ENCODE results near the gene HS6ST1. TPM values are rescaled to one million over a fixed set of nuclear protein-coding genes. Genes with fewer than 3 reads are reported as not detected.

Gene HS6ST1
- total and polyA plus RNA-seq, 10 donors: 7.2 to 99.5 (median 57.0) TPM

- TF ChIP-seq CTCF (IDR thresholded peaks at IDR 0.05 in 8 of 11, conservative IDR thresholded peaks at IDR 0.05 in 3 of 11) (no peak), POLR2AphosphoS5 (IDR thresholded peaks at IDR 0.05) (peak in 1 of 3 donors; percentile 13), POLR2A (IDR thresholded peaks at IDR 0.05) (no peak)
- Histone ChIP-seq H3K9me3 (no peaks in the 10 kb centered on the region), H3K4me1 (peaks cover 14 to 86% (median 62%) of the 10 kb centered on the region in 6 donors), H3K36me3 (peaks cover 0 to 27% (median 5%) of the 10 kb centered on the region in 6 donors), H3K4me3 (no peak overlapping the region), H3K27ac (peak overlapping the region in 3 of 8 donors; percentile 38 to 58 (median 40)), H3K27me3 (replicated peaks in 1 of 7) (no peaks in the 10 kb centered on the region)
- intact Hi-C loops (cut with DNase I; ENCODE audit: low total_unique reads): no loop called here
- DNase-seq: peak; percentile 75
- 74 to 90% (median 87%) methylated on average over 10 to 19 of the region's 19 CpGs for WGBS, 5 donors
Measured at GRCh38 chr2:128291844-128292598, 26.6 kb downstream of the HS6ST1 start.

- intact Hi-C loops (cut with DNase I; ENCODE audit: low total_unique reads): no loop called here
- Histone ChIP-seq H3K4me3 (no peak overlapping the region), H3K4me1 (peaks cover 14 to 93% (median 69%) of the 10 kb centered on the region in 6 donors), H3K36me3 (peaks cover 0 to 29% (median 5%) of the 10 kb centered on the region in 6 donors), H3K27ac (peak overlapping the region in 2 of 8 donors; percentile 22 to 58), H3K9me3 (no peaks in the 10 kb centered on the region), H3K27me3 (replicated peaks in 1 of 7) (no peaks in the 10 kb centered on the region)
- peak; percentile 72 for DNase-seq
- 67 to 79% (median 77%) methylated on average over 9 to 13 of the region's 13 CpGs for WGBS, 5 donors
- TF ChIP-seq CTCF (IDR thresholded peaks at IDR 0.05 in 8 of 11, conservative IDR thresholded peaks at IDR 0.05 in 3 of 11): no peak
- TF ChIP-seq POLR2AphosphoS5 (IDR thresholded peaks at IDR 0.05): peak in 2 of 3 donors; percentile 6 to 14
- no peak for TF ChIP-seq POLR2A (IDR thresholded peaks at IDR 0.05)
Measured at GRCh38 chr2:128291161-128291843, 27.4 kb downstream of the HS6ST1 start.

- H3K4me1 ChIP-seq: peaks cover 20 to 99% (median 79%) of the 10 kb centered on the region in 6 donors
- intact Hi-C loops (cut with DNase I; ENCODE audit: low total_unique reads): no loop called here
- H3K27ac ChIP-seq: no peak overlapping the region
- peaks cover 0 to 38% (median 5%) of the 10 kb centered on the region in 6 donors for H3K36me3 ChIP-seq
- WGBS, 5 donors: 88 to 98% (median 95%) methylated on average over 3 of the region's 3 CpGs
- H3K9me3 ChIP-seq: no peaks in the 10 kb centered on the region
- no peak overlapping the region for H3K4me3 ChIP-seq
- DNase-seq: no peak
- no peaks in the 10 kb centered on the region for H3K27me3 ChIP-seq (replicated peaks in 1 of 7)
- TF ChIP-seq POLR2A (IDR thresholded peaks at IDR 0.05) (no peak), CTCF (IDR thresholded peaks at IDR 0.05 in 8 of 11, conservative IDR thresholded peaks at IDR 0.05 in 3 of 11) (no peak), POLR2AphosphoS5 (IDR thresholded peaks at IDR 0.05) (no peak)
Measured at GRCh38 chr2:128290356-128290755, 28.3 kb downstream of the HS6ST1 start.

- peaks cover 0 to 40% (median 5%) of the 10 kb centered on the region in 6 donors for H3K36me3 ChIP-seq
- DNase-seq: peak; percentile 72
- H3K4me1 ChIP-seq: peaks cover 24 to 99% (median 84%) of the 10 kb centered on the region in 6 donors
- H3K27me3 ChIP-seq (replicated peaks in 1 of 7): no peaks in the 10 kb centered on the region
- H3K27ac ChIP-seq: no peak overlapping the region
- TF ChIP-seq CTCF (IDR thresholded peaks at IDR 0.05 in 8 of 11, conservative IDR thresholded peaks at IDR 0.05 in 3 of 11) (no peak), POLR2A (IDR thresholded peaks at IDR 0.05) (no peak), POLR2AphosphoS5 (IDR thresholded peaks at IDR 0.05) (peak; percentile 15 to 80 (median 72))
- intact Hi-C loops (cut with DNase I; ENCODE audit: low total_unique reads): no loop called here
- H3K9me3 ChIP-seq: no peaks in the 10 kb centered on the region
- WGBS, 5 donors: 17 to 57% (median 54%) methylated on average over 3 to 10 of the region's 10 CpGs
- H3K4me3 ChIP-seq: no peak overlapping the region
Measured at GRCh38 chr2:128289439-128289838, 29.2 kb downstream of the HS6ST1 start.

Measured in spleen (tissue), 11 donors.